Measurements from ENCODE around the gene ADCK1. TPM values are rescaled to one million over a fixed set of nuclear protein-coding genes. Genes with fewer than 3 reads are reported as not detected.

Gene ADCK1
- total RNA-seq, 1 donor from 2014 or later = 5.6 TPM

DNA sequence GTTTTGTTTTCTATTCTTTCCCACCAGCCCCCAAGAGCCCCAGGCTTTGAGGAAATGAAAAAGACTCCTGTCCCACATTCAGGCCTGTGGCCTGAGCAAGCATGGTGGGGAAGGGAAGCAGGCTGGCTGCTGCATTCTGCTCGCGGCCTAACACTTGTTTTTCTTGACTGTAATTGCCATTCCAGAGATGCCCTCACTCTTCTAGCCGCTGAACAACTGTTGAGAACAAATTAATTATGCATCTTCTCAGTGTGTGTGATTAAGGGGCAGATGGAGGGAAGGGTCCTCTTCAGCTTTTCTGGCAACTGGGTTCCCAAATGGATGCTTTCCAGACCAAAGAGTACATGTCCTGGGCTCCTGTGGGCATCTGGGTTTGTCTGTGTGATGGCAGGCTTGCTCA is 43.3 kb downstream of the ADCK1 start:
- H3K27me3 Mint-ChIP-seq (ENCODE audit: unreplicated experiment) = no peaks in the 10 kb centered on the region
- H3K4me3 Mint-ChIP-seq (ENCODE audit: unreplicated experiment) = no peak overlapping the region
- no peak for DNase-seq
- H3K4me1 Mint-ChIP-seq (ENCODE audit: low read depth, unreplicated experiment) = peaks cover 2% of the 10 kb centered on the region
- no peak overlapping the region for H3K27ac Mint-ChIP-seq (ENCODE audit: unreplicated experiment)
- TF ChIP-seq, protein P1, sequence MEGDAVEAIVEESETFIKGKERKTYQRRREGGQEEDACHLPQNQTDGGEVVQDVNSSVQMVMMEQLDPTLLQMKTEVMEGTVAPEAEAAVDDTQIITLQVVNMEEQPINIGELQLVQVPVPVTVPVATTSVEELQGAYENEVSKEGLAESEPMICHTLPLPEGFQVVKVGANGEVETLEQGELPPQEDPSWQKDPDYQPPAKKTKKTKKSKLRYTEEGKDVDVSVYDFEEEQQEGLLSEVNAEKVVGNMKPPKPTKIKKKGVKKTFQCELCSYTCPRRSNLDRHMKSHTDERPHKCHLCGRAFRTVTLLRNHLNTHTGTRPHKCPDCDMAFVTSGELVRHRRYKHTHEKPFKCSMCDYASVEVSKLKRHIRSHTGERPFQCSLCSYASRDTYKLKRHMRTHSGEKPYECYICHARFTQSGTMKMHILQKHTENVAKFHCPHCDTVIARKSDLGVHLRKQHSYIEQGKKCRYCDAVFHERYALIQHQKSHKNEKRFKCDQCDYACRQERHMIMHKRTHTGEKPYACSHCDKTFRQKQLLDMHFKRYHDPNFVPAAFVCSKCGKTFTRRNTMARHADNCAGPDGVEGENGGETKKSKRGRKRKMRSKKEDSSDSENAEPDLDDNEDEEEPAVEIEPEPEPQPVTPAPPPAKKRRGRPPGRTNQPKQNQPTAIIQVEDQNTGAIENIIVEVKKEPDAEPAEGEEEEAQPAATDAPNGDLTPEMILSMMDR (IDR thresholded peaks at IDR 0.05; ENCODE audit: partially characterized antibody, unreplicated experiment) = no peak
- H3K36me3 Mint-ChIP-seq (ENCODE audit: unreplicated experiment) = no peaks in the 10 kb centered on the region
- peaks cover 2% of the 10 kb centered on the region for H3K9me3 Mint-ChIP-seq (ENCODE audit: unreplicated experiment)

DNA sequence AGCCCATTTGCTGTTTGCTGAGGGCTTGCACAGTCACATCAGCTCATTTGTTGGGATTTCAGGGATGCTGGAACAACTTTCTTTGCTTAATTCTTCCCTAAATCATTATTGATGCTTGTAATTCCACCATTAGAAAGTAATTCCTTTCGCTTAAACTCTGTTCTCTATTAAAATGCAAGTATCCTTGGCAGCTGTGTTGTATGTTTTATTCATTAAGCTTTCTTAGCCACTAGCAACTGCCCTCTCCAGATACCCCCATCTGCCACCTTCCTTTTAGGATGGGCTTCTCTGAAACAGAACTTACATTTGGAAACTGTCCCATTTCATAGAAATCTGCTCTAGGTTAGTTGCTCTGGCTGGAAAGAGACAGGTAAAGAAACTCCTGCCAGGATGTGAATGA is 43.7 kb downstream of the ADCK1 start:
- Mint-ChIP-seq H3K4me3 (ENCODE audit: unreplicated experiment) (no peak overlapping the region), H3K4me1 (ENCODE audit: low read depth, unreplicated experiment) (peaks cover 2% of the 10 kb centered on the region), H3K27ac (ENCODE audit: unreplicated experiment) (no peak overlapping the region), H3K9me3 (ENCODE audit: unreplicated experiment) (peaks cover 2% of the 10 kb centered on the region), H3K36me3 (ENCODE audit: unreplicated experiment) (no peaks in the 10 kb centered on the region), H3K27me3 (ENCODE audit: unreplicated experiment) (no peaks in the 10 kb centered on the region)
- DNase-seq = no peak
- TF ChIP-seq, protein P1 (IDR thresholded peaks at IDR 0.05; ENCODE audit: partially characterized antibody, unreplicated experiment) = no peak

DNA sequence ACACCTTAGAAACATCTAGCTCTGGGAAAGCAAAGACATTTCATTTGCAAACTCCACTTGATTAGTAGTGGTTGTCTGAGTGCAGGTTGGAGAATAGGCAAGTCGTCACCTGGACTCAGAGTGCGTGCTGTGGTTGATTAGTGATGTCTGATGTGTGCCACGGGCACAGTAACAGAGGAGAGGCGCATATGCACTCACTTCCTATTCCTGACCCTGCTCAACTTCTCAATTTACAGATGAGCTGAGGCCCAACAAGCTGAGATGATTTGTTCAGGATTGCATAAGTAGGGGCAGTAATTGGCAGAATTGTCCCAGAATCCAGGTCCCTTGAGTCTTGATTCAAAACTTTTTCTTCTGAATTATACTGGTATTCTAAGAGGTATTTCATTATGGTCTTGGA is 44.9 kb downstream of the ADCK1 start:
- Mint-ChIP-seq H3K4me3 (ENCODE audit: unreplicated experiment) (no peak overlapping the region), H3K9me3 (ENCODE audit: unreplicated experiment) (peaks cover 2% of the 10 kb centered on the region), H3K27ac (ENCODE audit: unreplicated experiment) (no peak overlapping the region), H3K4me1 (ENCODE audit: low read depth, unreplicated experiment) (peaks cover 2% of the 10 kb centered on the region), H3K36me3 (ENCODE audit: unreplicated experiment) (no peaks in the 10 kb centered on the region), H3K27me3 (ENCODE audit: unreplicated experiment) (no peaks in the 10 kb centered on the region)
- no peak for DNase-seq
- TF ChIP-seq, protein P1 (IDR thresholded peaks at IDR 0.05; ENCODE audit: partially characterized antibody, unreplicated experiment) = no peak

DNA sequence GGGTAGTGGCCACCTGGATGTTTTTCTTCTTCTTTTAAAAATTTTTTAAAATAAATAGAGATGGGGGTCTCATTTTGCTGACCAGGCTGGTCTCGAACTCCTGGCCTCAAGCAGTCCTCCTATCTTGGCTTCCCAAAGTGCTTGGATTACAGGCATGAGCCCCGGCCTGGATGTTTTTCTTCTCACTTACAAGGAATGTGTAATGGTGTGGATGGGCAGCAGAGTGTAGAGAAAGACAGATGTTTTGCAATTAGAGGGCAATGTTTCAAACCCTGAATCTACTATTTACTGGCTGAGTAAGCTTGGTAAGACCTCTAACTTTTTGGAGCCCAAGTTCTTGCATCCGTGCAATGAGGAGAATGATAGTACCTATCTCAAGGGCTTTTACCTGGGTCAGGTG is 48.1 kb downstream of the ADCK1 start:
- Mint-ChIP-seq H3K9me3 (ENCODE audit: unreplicated experiment) (peaks cover 1% of the 10 kb centered on the region), H3K4me3 (ENCODE audit: unreplicated experiment) (no peak overlapping the region), H3K4me1 (ENCODE audit: low read depth, unreplicated experiment) (peaks cover 2% of the 10 kb centered on the region), H3K27ac (ENCODE audit: unreplicated experiment) (no peak overlapping the region), H3K27me3 (ENCODE audit: unreplicated experiment) (no peaks in the 10 kb centered on the region), H3K36me3 (ENCODE audit: unreplicated experiment) (no peaks in the 10 kb centered on the region)
- TF ChIP-seq, protein P1 (IDR thresholded peaks at IDR 0.05; ENCODE audit: partially characterized antibody, unreplicated experiment) = no peak
- DNase-seq = no peak

DNA sequence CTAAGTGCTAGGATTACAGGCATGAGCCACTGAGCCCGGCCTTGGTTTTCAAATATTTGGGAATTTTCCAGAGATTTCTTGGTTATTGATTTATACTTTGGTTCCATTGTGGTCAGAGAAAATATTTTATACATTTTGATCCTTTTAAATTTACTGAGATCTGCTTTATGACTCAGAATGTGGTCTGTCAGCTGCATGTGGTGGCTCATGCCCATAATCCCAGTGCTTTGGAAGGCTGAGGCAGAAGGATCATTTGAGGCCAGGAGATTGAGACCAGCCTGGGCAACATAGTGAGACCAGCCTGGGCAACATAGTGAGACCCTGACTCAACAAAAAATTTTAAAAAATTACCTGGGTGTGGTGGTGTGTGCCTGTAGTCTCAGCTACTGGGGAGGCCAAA is 49.8 kb downstream of the ADCK1 start:
- no peaks in the 10 kb centered on the region for H3K27me3 Mint-ChIP-seq (ENCODE audit: unreplicated experiment)

More for the DNA sequence above, 49.8 kb downstream of the ADCK1 start:
- Mint-ChIP-seq H3K4me1 (ENCODE audit: low read depth, unreplicated experiment) (no peaks in the 10 kb centered on the region), H3K36me3 (ENCODE audit: unreplicated experiment) (no peaks in the 10 kb centered on the region), H3K4me3 (ENCODE audit: unreplicated experiment) (no peak overlapping the region), H3K27ac (ENCODE audit: unreplicated experiment) (no peak overlapping the region), H3K9me3 (ENCODE audit: unreplicated experiment) (peaks cover 1% of the 10 kb centered on the region)
- TF ChIP-seq, protein P1 (IDR thresholded peaks at IDR 0.05; ENCODE audit: partially characterized antibody, unreplicated experiment) = no peak
- no peak for DNase-seq

All from glutamatergic neuron (in vitro differentiated cells).